Brain microvascular endothelial cell (primary cell): ENCODE results near the gene LMBR1L.

Source experiments
- DNase-seq: peaks from one replicate; pipeline ENCODE4 v3.0.0-alpha.2; 2020
- H3K27ac ChIP-seq: fragments of 250-450 bp; sonication (Bioruptor Pico); 2 replicates; pipeline ENCODE4 v1.5.1; 2020; ENCODE audit warnings: mild to moderate bottlenecking, moderate library complexity
- H3K27me3 ChIP-seq: fragments of 250-450 bp; sonication (Bioruptor Pico); replicated peaks from 2 replicates; pipeline ENCODE4 v1.5.1; 2020; ENCODE audit warnings: mild to moderate bottlenecking
- H3K36me3 ChIP-seq: fragments of 250-450 bp; sonication (Bioruptor Pico); replicated peaks from 2 replicates; pipeline ENCODE4 v1.5.1; 2020; ENCODE audit warnings: mild to moderate bottlenecking
- H3K4me3 ChIP-seq: 2 replicates; pipeline ENCODE4 v1.5.1; 2011; ENCODE audit warnings: low read depth, mild to moderate bottlenecking, control low read depth, low read length, moderate library complexity
- CTCF ChIP-seq: IDR thresholded peaks from 2 replicates; pipeline ENCODE4 v1.5.1; 2011; ENCODE audit warnings: low read depth, mild to moderate bottlenecking, moderate library complexity, low read length, control low read depth, inconsistent platforms; ENCODE audit errors: missing control alignments
- in situ Hi-C: cut with HindIII; loops from 2 replicates; pipeline ENCODE4 v1.10.0; 2017; ENCODE audit warnings: low sequenced_read_pairs, low pct_ligation_motif_present

Gene LMBR1L

GRCh38 chr12:49086116-49086515 is 24.5 kb downstream of the LMBR1L start:
- in situ Hi-C loops = no loop called here
- Histone ChIP-seq H3K4me3 (no peak overlapping the region), H3K27ac (no peak overlapping the region), H3K27me3 (peaks cover 12% of the 10 kb centered on the region), H3K36me3 (no peaks in the 10 kb centered on the region)
- no peak for DNase-seq
- no peak for TF ChIP-seq CTCF

GRCh38 chr12:49084438-49084837 is 26.2 kb downstream of the LMBR1L start:
- TF ChIP-seq CTCF = no peak
- H3K27ac ChIP-seq = no peak overlapping the region
- no peak for DNase-seq
- H3K27me3 ChIP-seq = peaks cover 5% of the 10 kb centered on the region
- no peaks in the 10 kb centered on the region for H3K36me3 ChIP-seq
- in situ Hi-C loops = no loop called here
- no peak overlapping the region for H3K4me3 ChIP-seq

GRCh38 chr12:49079793-49080192 is 30.9 kb downstream of the LMBR1L start:
- Histone ChIP-seq H3K4me3 (no peak overlapping the region), H3K27ac (no peak overlapping the region), H3K36me3 (no peaks in the 10 kb centered on the region), H3K27me3 (no peaks in the 10 kb centered on the region)
- DNase-seq = no peak
- in situ Hi-C loops = no loop called here
- TF ChIP-seq CTCF = no peak

- Histone ChIP-seq H3K27me3 (no peaks in the 10 kb centered on the region), H3K36me3 (no peaks in the 10 kb centered on the region), H3K4me3 (no peak overlapping the region), H3K27ac (no peak overlapping the region)
- in situ Hi-C loops = no loop called here
- TF ChIP-seq CTCF = no peak
- DNase-seq = no peak
Measured at GRCh38 chr12:49070971-49071370, 39.7 kb downstream of the LMBR1L start.

- Histone ChIP-seq H3K36me3 (no peaks in the 10 kb centered on the region), H3K4me3 (peak within 1 kb of the TSS; percentile 87), H3K27me3 (no peaks in the 10 kb centered on the region), H3K27ac (peak within 1 kb of the TSS; percentile 72)
- DNase-seq = peak; percentile 98
- TF ChIP-seq CTCF = no peak
- in situ Hi-C loops = no loop called here
Measured at GRCh38 chr12:49069507-49070346, 40.9 kb downstream of the LMBR1L start, which contains the start of gene RHEBL1. Gene RHEBL1, minus strand, starts transcription at chr12:49069979. Its CDS starts 194 bp downstream, at chr12:49069785.
